ENCODE results near the gene ITGB5. TPM values are rescaled to one million over a fixed set of nuclear protein-coding genes. Genes with fewer than 3 reads are reported as not detected.
A peak's percentile ranks its signal among the peaks of the same experiment; 100 is the strongest.

Gene ITGB5
- total RNA-seq, 2 donors from 2014 or later, result 262 to 329 TPM

DNA sequence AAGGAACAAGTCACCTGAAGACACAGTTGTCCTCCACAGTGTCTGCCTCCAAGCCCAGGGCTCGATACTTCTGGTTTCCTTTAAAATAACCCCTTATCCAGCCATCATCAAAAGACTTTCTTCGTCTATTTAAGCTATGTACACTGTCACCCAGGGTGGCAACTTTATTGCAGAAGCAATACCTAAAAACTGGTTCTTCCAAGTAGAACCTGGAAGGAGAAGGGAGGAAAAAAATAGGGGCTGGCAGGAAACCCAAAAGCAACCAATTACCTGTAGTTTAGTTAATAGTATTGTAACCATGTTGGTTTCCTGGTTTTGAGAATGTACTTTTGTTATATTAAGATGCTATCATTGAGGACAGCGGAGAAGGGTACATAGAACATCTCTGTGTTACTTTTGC, 33.7 kb downstream of the ITGB5 start:
- H3K4me3 Mint-ChIP-seq, result no peak overlapping the region

DNA sequence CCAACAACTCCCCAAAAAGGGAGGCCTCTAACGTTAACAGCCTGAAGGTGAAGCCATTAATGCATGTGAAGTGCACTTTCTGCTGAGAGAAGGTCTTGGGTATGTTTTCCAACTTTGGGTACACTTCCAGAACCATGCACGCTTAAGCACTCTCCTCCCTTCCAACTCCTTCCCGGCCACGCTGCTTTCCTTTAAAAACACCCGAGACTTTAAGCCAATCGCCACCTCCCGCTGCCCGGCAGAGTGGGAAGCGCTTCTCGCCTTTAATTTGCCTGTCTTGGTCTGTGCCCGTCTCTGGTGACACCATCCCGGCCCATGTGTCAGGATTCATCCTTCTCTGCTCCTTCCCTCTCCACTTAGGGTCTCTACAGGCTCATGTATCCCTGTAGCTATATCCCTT, 35.3 kb downstream of the ITGB5 start:
- Histone ChIP-seq H3K36me3 (ENCODE audit: control insufficient read depth, insufficient read depth, low read length) (peaks cover 92% of the 10 kb centered on the region), H3K27me3 (ENCODE audit: control insufficient read depth, insufficient read depth, low read length, poor library complexity, severe bottlenecking) (no peaks in the 10 kb centered on the region), H3K4me3 (ENCODE audit: low read length) (no peak overlapping the region), H3K4me1 (ENCODE audit: control insufficient read depth, insufficient read depth, low read length) (peaks cover 2% of the 10 kb centered on the region), H3K9me3 (ENCODE audit: control insufficient read depth, low read length) (no peaks in the 10 kb centered on the region), H3K27ac (ENCODE audit: low read depth, low read length) (no peak overlapping the region), H3K9ac (ENCODE audit: extremely low read depth, low read length, poor library complexity, severe bottlenecking) (no peak overlapping the region)
- Mint-ChIP-seq H3K36me3 (ENCODE audit: low read depth) (peaks cover 71% of the 10 kb centered on the region), H3K4me3 (no peak overlapping the region), H3K4me1 (peaks cover 19% of the 10 kb centered on the region), H3K27me3 (ENCODE audit: insufficient read depth) (no peaks in the 10 kb centered on the region), H3K27ac (peak overlapping the region; percentile 69), H3K9me3 (no peaks in the 10 kb centered on the region)
- WGBS, 2 experiments (ENCODE audit: insufficient coverage in 1 of 2, insufficient read length in 1 of 2), result 88 to 98% methylated on average over 11 to 12 of the region's 12 CpGs
- DNase-seq, result no peak
- TF ChIP-seq, protein P1, sequence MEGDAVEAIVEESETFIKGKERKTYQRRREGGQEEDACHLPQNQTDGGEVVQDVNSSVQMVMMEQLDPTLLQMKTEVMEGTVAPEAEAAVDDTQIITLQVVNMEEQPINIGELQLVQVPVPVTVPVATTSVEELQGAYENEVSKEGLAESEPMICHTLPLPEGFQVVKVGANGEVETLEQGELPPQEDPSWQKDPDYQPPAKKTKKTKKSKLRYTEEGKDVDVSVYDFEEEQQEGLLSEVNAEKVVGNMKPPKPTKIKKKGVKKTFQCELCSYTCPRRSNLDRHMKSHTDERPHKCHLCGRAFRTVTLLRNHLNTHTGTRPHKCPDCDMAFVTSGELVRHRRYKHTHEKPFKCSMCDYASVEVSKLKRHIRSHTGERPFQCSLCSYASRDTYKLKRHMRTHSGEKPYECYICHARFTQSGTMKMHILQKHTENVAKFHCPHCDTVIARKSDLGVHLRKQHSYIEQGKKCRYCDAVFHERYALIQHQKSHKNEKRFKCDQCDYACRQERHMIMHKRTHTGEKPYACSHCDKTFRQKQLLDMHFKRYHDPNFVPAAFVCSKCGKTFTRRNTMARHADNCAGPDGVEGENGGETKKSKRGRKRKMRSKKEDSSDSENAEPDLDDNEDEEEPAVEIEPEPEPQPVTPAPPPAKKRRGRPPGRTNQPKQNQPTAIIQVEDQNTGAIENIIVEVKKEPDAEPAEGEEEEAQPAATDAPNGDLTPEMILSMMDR (conservative IDR thresholded peaks at IDR 0.05), result no peak

More for the DNA sequence above, 33.7 kb downstream of the ITGB5 start:
- Mint-ChIP-seq H3K4me1 (peaks cover 12% of the 10 kb centered on the region), H3K36me3 (ENCODE audit: low read depth) (peaks cover 70% of the 10 kb centered on the region), H3K27me3 (ENCODE audit: insufficient read depth) (no peaks in the 10 kb centered on the region), H3K27ac (peak overlapping the region; percentile 57), H3K9me3 (no peaks in the 10 kb centered on the region)
- no peak overlapping the region for H3K27ac ChIP-seq (ENCODE audit: low read depth, low read length)
- TF ChIP-seq, protein P1 (conservative IDR thresholded peaks at IDR 0.05), result no peak
- H3K4me1 ChIP-seq (ENCODE audit: control insufficient read depth, insufficient read depth, low read length), result peaks cover 2% of the 10 kb centered on the region
- 86 to 94% methylated on average over 2 to 3 of the region's 3 CpGs for WGBS, 2 experiments (ENCODE audit: insufficient coverage in 1 of 2, insufficient read length in 1 of 2)
- H3K9ac ChIP-seq (ENCODE audit: extremely low read depth, low read length, poor library complexity, severe bottlenecking), result no peak overlapping the region
- H3K36me3 ChIP-seq (ENCODE audit: control insufficient read depth, insufficient read depth, low read length), result peaks cover 92% of the 10 kb centered on the region
- H3K9me3 ChIP-seq (ENCODE audit: control insufficient read depth, low read length), result no peaks in the 10 kb centered on the region
- H3K4me3 ChIP-seq (ENCODE audit: low read length), result no peak overlapping the region
- H3K27me3 ChIP-seq (ENCODE audit: control insufficient read depth, insufficient read depth, low read length, poor library complexity, severe bottlenecking), result no peaks in the 10 kb centered on the region
- DNase-seq, result no peak

- H3K9ac ChIP-seq (ENCODE audit: extremely low read depth, low read length, poor library complexity, severe bottlenecking), result no peak overlapping the region
- H3K27me3 ChIP-seq (ENCODE audit: control insufficient read depth, insufficient read depth, low read length, poor library complexity, severe bottlenecking), result no peaks in the 10 kb centered on the region
- Mint-ChIP-seq H3K4me1 (peaks cover 19% of the 10 kb centered on the region), H3K27me3 (ENCODE audit: insufficient read depth) (no peaks in the 10 kb centered on the region), H3K4me3 (no peak overlapping the region), H3K36me3 (ENCODE audit: low read depth) (peaks cover 72% of the 10 kb centered on the region), H3K9me3 (no peaks in the 10 kb centered on the region), H3K27ac (peak overlapping the region; percentile 70)
- no peaks in the 10 kb centered on the region for H3K9me3 ChIP-seq (ENCODE audit: control insufficient read depth, low read length)
- no peak overlapping the region for H3K4me3 ChIP-seq (ENCODE audit: low read length)
- TF ChIP-seq, protein P1 (conservative IDR thresholded peaks at IDR 0.05), result no peak
- peaks cover 2% of the 10 kb centered on the region for H3K4me1 ChIP-seq (ENCODE audit: control insufficient read depth, insufficient read depth, low read length)
- H3K36me3 ChIP-seq (ENCODE audit: control insufficient read depth, insufficient read depth, low read length), result peaks cover 92% of the 10 kb centered on the region
- no peak for DNase-seq
- 95 to 100% methylated on average over 1 to 2 of the region's 3 CpGs for WGBS, 2 experiments (ENCODE audit: insufficient coverage in 1 of 2, insufficient read length in 1 of 2)
- no peak overlapping the region for H3K27ac ChIP-seq (ENCODE audit: low read depth, low read length)
Observed at GRCh38 chr3:124851136-124851535, 36.0 kb downstream of the ITGB5 start.

Measured in endodermal cell (in vitro differentiated cells).